GM19468 (cell line): ENCODE results near the gene RSPH3.

Source experiments
- ATAC-seq: cut with Tn5 transposase; IDR thresholded peaks from one replicate; pipeline ENCODE4 v1.9.1; 2021; ENCODE audit warnings: mild to moderate bottlenecking, moderate library complexity, moderate number of reproducible peaks; ENCODE audit not compliant: unreplicated experiment; ENCODE audit errors: extremely low read depth

RSPH3 gene

GRCh38 chr6:158939255-158940159 is 60.5 kb downstream of the RSPH3 start:
- no peak for ATAC-seq

DNA sequence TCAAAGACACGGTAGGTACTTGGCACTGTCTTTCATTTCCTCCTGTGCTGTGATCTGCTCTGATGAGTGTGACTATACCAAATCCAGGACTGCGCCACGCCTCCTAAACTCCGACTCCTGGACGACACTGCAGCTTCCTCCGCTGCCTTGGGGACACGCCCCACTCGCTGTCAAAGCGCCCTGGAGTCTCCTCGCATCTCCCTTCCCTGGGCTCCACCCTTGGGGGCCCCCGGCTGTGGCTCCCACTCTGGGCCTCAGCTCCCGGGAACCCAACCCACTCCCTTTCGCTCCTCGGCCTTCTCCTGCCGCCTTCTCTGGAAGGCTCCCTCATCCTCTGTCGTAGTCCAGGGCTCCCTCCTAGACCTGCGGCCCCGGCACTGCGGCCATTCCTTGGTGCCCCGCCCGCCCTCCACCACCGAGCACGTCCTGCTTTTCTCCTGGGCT is 61.2 kb downstream of the RSPH3 start:
- no peak for ATAC-seq

- no peak for ATAC-seq
Observed at GRCh38 chr6:158938220-158938619, 61.8 kb downstream of the RSPH3 start.

- ATAC-seq = no peak
Observed at GRCh38 chr6:158934157-158934556, 65.8 kb downstream of the RSPH3 start.

GRCh38 chr6:158933079-158933595 is 66.9 kb downstream of the RSPH3 start:
- ATAC-seq = no peak

DNA sequence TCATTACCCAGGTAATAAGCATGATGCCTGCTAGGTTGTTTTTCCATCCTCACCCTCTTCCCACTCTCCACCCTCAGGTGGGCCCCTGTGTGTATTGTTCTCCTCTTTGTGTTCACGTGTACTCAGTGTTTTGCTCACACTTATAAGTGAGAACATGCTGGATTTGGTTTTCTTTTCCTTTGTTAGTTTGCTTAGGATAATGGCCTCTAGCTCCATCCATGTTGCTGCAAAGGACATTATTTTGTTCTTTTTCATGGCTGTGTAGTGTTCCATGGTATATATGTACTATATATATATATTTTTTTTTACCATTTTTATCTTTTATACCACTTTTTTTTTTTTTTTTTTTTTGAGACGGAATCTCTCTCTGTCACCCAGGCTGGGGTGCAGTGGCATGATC is 71.9 kb downstream of the RSPH3 start:
- no peak for ATAC-seq

GRCh38 chr6:158926414-158926813 is 73.6 kb downstream of the RSPH3 start:
- no peak for ATAC-seq

DNA sequence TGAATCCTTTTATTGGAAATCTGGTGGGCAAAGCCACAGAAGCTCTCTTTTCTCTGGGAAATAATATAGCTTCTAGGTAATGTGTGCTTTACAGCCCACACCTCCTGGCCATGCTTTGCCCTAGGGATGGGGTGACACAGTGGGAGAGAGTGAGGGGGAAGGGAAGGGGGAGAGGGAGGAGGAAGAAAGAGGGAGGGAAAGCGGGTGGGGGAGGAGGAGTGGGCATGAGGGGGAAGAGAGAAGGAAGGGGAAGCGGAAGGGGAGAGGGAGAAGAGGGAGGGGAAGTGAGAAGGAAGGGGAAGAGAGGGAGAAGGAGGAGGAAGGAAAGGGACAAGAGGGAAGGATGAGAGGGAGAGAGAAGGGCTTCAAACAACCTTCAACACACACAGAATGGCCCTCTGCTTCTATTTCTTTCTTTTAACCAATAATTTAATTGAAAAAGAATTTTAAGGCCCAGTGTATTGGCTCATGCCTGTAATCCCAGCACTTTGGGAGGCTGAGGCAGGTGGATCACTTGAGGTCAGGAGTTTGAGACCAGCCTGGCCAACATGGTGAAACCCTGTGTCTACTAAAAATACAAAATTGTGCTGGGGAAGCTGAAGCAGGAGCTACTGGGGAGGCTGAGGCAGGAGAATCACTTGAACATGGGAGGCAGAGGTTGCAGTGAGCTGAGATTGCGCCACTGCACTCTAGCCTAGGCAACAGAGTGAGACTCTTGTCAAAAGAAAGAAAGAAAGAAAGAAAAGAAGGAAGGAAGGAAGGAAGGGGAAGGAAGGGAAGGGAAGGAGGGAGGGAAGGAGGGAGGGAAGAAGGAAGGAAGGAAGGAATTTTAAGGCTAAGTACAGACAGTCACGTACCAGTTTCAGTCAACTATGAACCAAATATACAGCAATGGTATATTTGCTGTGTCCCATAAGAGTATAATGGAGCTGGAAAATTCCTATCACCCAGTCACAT is 75.2 kb downstream of the RSPH3 start:
- no peak for ATAC-seq

DNA sequence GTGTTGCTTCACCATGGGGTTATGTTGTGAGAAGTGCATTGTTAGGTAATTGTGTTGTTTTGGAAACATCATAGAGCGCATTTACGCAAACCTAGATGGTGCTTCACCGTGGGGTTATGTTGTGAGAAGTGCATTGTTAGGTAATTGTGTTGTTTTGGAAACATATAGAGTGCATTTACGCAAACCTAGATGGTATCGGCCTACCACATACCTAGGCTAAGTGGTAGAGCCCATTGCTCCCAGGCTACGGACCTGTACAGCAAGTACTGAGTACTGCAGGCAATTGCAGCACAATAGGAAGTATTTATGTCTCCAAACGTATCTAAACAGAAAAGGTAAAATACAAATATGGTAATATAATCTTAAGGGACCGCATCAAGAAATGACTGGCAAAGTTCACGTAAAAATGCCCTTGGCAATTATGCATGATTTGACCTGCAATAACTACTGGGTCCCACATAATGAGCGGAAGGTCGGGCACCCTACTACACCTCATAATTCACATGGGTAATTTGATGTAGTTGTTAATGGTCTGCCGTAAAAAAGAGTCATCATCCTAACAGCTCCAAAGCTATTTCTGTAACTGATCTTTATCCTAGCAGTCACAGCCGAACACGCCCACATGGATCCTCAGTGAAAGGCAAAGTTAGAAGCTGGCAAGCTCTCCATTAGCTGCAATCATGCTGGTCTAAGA is 76.0 kb downstream of the RSPH3 start:
- no peak for ATAC-seq
